Fibroblast of mammary gland (primary cell): ENCODE data around the gene KCTD16.

Source experiments
- DNase-seq: peaks from one replicate; pipeline ENCODE4 v3.0.0-alpha.2; 2010; ENCODE audit warnings: low read depth
- H3K4me3 ChIP-seq: 2 replicates; pipeline ENCODE4 v1.5.1; 2011; ENCODE audit warnings: low read depth, mild to moderate bottlenecking, low read length, moderate library complexity; ENCODE audit not compliant: control insufficient read depth
- TF ChIP-seq, protein P1 (sequence below): conservative IDR thresholded peaks from 2 replicates; pipeline ENCODE4 v1.5.1; 2011; ENCODE audit warnings: low read depth, low read length, inconsistent platforms; ENCODE audit not compliant: control insufficient read depth, insufficient read depth

KCTD16 gene

GRCh38 chr5:144478565-144478964, 307.9 kb downstream of the KCTD16 start:
- no peak for DNase-seq
- TF ChIP-seq, protein P1, sequence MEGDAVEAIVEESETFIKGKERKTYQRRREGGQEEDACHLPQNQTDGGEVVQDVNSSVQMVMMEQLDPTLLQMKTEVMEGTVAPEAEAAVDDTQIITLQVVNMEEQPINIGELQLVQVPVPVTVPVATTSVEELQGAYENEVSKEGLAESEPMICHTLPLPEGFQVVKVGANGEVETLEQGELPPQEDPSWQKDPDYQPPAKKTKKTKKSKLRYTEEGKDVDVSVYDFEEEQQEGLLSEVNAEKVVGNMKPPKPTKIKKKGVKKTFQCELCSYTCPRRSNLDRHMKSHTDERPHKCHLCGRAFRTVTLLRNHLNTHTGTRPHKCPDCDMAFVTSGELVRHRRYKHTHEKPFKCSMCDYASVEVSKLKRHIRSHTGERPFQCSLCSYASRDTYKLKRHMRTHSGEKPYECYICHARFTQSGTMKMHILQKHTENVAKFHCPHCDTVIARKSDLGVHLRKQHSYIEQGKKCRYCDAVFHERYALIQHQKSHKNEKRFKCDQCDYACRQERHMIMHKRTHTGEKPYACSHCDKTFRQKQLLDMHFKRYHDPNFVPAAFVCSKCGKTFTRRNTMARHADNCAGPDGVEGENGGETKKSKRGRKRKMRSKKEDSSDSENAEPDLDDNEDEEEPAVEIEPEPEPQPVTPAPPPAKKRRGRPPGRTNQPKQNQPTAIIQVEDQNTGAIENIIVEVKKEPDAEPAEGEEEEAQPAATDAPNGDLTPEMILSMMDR = no peak
- no peak overlapping the region for H3K4me3 ChIP-seq

DNA sequence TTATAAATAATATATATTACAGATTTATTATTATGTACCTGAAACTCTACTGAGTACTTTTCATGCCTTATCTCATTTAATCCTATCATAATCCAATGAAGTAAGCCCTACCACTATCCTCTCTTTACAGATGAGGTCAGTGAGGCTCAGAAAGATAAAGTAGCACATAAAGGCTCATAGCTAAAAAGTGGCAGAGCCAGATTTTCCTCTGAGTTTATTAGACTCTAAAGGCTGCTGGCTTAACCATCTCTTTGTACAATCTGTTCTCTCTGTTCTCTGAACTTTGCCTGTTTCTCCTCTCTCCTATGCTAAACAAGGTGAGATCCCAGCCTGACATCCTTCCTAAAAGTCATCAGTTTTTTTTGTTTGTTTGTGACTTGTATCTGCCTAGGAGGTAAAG, 311.2 kb downstream of the KCTD16 start:
- no peak for DNase-seq
- TF ChIP-seq, protein P1 = no peak
- H3K4me3 ChIP-seq = no peak overlapping the region

GRCh38 chr5:144484124-144484897, 313.6 kb downstream of the KCTD16 start:
- H3K4me3 ChIP-seq = no peak overlapping the region
- peak; percentile 13 for DNase-seq
- TF ChIP-seq, protein P1 = no peak

- H3K4me3 ChIP-seq = no peak overlapping the region
- TF ChIP-seq, protein P1 = no peak
- no peak for DNase-seq
Measured at GRCh38 chr5:144485540-144485939, 314.9 kb downstream of the KCTD16 start.

DNA sequence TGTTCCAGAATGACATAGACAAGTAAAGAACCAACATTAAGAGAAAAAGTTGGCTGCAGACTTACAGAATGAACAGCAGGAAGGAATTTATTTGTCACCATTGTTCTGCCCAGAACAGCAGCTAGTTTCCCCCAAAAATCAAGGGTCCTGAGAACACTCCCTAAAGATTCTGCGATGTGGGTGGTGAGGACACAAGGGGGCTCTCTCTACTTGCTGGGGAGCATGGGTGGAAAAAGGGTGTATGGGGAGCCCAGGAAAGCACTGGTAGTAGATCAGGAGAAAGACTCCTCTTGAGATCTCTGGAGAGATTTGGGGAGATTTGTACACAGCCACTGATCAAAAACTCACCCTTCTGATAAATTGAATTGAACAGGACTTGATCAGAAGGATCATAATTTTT, 316.5 kb downstream of the KCTD16 start:
- no peak overlapping the region for H3K4me3 ChIP-seq
- TF ChIP-seq, protein P1 = peak; percentile 3
- no peak for DNase-seq

GRCh38 chr5:144487761-144488160, 317.1 kb downstream of the KCTD16 start:
- DNase-seq = no peak
- H3K4me3 ChIP-seq = no peak overlapping the region
- TF ChIP-seq, protein P1 = no peak
